Measurements from ENCODE around the gene MDM4.

DNA sequence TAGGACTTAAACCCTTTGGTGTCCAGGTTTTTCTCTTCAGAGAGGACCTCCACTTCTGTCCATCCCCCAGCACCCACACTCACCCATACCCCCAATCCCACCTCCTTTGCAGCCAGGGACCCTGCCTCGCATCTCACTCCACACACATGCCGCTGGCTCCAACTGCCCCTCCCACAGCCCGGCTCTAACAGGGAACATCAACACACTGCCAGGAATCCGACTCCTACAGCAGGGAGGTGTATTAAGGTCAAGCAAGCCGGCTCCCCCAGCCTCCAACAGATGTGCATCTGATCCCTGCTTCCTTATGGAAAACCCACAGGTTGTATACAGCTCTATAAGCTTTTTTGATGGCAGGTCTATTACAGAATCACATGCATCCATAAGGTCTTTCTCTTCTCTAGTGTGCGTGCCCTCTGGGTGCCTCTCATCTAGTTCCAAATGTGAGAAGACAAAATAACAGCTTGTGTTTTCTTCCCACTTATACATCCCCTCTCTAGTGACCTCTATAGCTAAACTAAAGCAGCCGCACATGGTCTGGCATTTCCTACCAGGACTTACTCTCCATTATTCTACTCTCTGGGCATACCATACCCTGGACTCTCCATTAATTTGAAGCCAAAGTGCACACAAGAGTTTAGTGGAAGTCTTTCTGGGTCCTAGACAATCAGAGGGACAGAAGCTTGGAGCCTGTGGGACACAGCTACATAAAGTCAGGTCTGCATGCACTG, 37.9 kb upstream of the MDM4 start:
- TF ChIP-seq, protein P1, sequence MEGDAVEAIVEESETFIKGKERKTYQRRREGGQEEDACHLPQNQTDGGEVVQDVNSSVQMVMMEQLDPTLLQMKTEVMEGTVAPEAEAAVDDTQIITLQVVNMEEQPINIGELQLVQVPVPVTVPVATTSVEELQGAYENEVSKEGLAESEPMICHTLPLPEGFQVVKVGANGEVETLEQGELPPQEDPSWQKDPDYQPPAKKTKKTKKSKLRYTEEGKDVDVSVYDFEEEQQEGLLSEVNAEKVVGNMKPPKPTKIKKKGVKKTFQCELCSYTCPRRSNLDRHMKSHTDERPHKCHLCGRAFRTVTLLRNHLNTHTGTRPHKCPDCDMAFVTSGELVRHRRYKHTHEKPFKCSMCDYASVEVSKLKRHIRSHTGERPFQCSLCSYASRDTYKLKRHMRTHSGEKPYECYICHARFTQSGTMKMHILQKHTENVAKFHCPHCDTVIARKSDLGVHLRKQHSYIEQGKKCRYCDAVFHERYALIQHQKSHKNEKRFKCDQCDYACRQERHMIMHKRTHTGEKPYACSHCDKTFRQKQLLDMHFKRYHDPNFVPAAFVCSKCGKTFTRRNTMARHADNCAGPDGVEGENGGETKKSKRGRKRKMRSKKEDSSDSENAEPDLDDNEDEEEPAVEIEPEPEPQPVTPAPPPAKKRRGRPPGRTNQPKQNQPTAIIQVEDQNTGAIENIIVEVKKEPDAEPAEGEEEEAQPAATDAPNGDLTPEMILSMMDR (IDR thresholded peaks at IDR 0.05): no peak
- TF ChIP-seq POLR2A (IDR thresholded peaks at IDR 0.05) (no peak), EP300 (IDR thresholded peaks at IDR 0.05; ENCODE audit: low read depth) (no peak), POLR2AphosphoS5 (IDR thresholded peaks at IDR 0.05) (no peak)

Measured in transverse colon (tissue), 4 donors.